PFSK-1 (cell line): ENCODE measurements around the gene GRHPR.

Experiments used
- POLR2AphosphoS5 ChIP-seq: IDR thresholded peaks from 2 replicates; pipeline ENCODE4 v1.6.1; 2012; ENCODE audit warnings: low read depth, mild to moderate bottlenecking, control low read depth, low read length, moderate library complexity
- SIN3A ChIP-seq: IDR thresholded peaks from 2 replicates; pipeline ENCODE4 v1.6.1; 2012; ENCODE audit warnings: mild to moderate bottlenecking, low read length, moderate library complexity, borderline replicate concordance; ENCODE audit not compliant: insufficient read depth

DNA sequence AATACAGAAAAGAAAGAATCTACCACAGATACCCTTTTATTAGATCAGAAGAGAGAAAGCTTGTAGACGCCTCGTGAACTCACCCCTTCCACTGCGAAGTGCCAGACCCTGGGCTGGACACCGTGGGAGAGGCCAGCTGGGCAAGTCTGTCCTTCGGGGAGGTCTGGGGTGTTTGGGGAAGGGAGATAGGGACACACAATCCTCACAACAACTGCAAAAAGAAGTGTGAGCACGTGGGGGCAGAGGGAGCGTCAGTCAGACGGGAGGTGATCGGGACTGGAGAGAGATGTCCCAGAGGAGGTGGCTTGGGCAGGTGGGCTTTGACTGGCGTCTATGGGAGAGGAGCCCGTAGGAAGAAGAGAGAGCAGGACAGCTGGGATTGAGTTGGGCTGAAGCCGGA is 27.3 kb upstream of the GRHPR start:
- TF ChIP-seq POLR2AphosphoS5: no peak
- TF ChIP-seq SIN3A: no peak
